ENCODE results near the gene PRG2.

DNA sequence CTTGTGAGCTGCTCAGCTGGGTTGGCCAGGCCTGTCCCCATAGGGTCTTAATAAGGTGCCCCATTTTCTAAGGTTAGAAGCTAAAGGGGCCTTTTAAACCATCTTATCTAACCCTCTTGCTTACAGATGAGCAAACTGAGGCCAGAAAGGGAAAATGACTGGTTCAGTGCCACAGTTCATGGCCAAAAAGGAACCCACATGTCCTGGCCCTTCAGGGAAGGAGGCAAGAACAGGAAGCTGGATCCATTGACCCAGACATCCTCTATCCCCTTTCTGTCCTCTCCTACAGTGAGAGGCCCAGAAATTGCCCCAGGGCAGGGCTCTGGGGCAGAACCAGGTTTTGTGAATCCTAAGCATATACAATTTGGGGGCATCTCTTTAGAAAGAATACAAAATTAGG is 19.5 kb downstream of the PRG2 start:
- TF ChIP-seq POLR2A (IDR thresholded peaks at IDR 0.05; ENCODE audit: low read length) (no peak), GATA1 (IDR thresholded peaks at IDR 0.05; ENCODE audit: low read depth, low read length) (no peak)

All from erythroblast (primary cell).